HG03342 (cell line): ENCODE results near the gene PBX1.

Source experiments
- ATAC-seq: cut with Tn5 transposase; IDR thresholded peaks from one replicate; pipeline ENCODE4 v1.9.1; 2021; ENCODE audit warnings: mild to moderate bottlenecking, moderate library complexity; ENCODE audit not compliant: unreplicated experiment

The PBX1 gene

DNA sequence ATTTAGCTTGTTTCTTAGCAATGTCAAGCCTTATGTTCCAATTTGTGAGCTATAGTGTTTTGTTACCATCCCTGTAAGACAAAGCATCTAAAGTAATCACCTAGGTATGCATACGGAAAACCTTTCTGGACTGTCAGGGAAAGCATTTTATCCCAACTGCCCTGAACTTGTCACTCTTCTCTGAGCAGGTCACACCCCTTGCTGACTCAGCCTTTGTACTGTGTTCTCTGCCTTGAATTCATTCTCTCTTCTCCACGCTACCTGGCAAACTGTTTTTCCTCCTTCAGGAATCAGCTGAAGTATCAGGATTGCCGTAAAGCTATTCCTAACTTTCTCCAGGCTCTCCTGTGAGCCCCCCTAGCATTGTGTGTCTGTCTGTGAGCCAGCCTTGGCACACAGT is 54.2 kb downstream of the PBX1 start:
- no peak for ATAC-seq

DNA sequence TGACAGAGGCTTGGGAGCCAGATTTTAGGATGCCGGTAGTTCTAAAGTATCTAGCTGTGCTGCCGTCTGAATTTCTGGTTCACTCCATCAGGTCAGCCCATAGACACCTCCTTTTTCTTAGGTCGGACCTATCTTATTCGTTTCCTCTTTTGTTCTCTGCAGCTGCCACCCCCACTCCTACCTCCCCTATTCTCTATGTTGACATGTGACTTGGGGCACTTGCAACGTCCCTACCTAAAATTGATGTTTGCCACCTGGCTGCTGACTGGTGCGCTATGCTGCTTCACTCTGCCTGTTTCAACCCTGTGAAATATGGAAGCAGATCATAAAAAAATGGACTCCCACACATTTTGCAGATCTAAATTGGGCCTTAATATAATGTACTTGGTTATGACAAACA is 55.3 kb downstream of the PBX1 start:
- no peak for ATAC-seq

DNA sequence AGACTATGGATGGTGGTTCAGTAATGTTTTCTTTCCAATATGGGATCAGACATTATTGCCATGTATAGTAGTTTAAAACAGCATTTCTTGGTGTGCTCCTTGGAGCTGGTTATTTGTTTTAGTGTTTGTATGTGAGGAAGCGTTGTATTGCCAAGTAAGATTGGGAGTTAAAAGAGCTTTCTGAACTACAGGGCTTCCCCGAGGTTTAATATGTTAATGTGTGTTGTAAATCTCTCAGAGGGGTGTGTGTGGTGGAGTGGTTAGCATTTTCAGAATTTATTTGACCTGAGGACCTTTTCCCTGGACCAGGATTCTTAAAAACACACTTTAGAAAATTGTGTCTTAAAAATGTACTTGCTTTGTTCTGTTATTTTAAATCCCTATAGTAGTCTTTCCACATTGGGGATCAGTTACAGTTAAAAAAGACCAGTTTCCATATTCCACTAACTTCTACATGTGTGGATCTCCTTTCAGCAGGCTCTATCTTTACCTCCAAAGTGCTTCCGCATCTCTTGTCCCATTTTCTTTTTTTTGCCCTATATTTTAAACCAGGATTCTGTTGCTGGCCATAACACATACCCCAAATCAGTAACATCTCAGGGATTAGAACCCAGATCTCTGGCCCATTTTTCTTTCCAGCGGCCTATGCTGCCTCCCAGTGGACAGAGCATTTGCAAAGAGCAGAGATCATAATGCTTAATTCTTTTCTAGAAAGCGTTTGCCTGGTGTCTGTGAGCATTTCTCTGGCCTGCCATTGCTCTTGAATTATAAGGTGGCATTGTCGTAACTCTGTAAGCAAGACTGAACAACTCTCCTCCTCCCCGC is 58.6 kb downstream of the PBX1 start:
- no peak for ATAC-seq

DNA sequence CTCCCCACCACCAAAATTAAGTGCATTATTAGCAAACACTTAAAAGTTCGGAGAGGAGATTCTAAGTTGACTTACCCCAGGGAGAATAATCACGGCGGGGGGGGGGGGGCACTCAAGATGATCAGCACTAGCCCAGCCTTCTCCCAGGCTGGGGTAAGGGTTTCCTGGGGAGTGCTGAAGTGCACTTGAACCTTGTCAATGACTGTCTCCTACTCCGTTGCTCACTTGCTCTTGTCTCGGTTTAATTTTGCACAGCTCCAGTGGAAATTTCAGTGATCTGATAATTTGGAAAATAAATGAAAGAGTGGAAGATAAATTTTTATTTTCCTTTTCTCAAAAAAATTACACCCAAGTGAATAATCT is 59.2 kb downstream of the PBX1 start:
- no peak for ATAC-seq

DNA sequence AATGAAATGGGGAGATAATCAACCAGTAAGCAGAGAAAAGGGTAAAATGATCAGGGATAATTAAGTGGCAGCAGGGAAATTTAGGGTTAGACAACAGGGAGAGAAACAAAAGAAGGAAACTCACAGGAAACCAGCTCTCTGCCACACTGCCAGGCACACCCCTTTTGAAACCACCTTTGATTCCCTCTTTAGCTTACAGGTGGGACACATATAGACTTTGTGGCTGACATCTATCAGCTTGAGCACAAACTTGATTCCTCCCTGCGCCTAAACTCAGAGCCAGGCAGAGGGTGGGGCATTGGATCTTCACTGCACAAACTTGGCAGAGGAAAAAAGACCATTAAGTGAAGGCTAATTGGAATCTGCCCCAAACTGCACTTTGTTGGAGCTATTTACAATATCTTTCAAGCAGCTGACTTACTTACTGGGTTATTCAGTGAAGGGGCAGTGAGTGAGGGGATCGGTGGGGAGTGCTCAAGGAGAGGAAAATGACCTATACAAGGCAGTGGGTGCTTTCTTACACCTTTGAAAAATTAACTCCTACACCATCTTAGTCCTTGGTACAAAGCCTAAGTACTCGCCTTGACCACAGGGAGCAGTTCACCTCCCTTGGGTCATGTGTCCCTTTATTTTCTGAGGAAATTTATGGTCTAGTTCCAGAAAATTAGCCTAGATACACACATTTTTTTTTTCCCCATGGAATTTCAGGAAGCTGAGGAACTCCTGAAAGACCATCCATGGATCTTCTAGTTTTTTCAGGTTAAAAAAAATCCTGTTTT is 60.2 kb downstream of the PBX1 start:
- ATAC-seq: no peak

DNA sequence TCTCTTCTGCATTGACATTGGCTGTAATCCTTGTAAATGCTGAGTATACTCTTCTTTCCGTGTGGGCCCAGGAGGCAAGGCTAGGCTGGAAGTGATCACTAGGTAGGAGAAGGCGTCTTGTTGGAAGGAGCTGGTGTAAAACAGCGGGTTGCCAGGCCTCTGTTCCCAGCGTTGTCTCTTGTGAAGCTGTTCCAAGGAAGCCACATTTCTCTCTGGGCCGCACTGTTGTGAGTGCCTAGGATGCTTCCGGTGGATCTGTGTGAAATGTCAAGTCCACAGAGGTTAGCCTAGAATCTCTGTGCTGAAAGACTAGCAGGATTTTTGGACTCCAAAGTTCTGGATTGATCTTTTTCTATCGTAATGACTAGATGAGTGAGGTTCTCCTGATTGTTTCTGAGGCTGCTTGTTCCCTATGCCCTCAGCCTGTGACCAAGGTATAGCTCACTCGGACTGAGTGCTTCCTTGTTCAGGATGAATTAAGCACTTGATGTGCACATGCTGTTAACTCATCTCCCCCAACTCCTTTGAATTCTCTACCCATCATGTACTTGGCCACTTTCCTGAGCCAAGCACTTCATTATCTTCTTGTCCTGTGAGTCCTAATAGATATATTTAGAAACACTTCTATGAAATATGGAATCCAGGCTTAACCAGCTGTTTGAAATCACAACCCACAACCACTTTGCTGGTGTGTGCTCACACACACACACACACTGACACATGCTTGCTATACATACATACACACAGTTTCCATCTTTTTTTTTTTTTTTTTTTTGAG is 63.3 kb downstream of the PBX1 start:
- ATAC-seq: no peak

DNA sequence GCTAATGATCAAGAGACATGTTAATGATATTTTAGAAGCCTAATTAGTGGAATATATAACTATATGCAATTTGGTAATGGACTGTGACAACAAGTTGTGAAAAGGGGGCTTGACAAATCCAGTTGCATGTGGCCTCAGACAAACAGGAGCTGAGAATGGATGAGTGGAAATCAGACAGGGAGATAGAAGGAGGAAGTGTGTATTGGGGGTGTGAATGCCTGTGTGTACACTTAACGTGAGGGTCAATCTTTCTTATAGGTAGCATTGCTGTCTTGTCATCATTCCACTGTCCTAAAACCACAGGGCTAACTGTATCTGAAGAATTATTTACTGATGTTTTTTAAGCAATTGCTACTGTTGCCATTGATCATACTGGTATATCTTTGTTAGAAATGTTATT is 64.8 kb downstream of the PBX1 start:
- ATAC-seq: no peak

DNA sequence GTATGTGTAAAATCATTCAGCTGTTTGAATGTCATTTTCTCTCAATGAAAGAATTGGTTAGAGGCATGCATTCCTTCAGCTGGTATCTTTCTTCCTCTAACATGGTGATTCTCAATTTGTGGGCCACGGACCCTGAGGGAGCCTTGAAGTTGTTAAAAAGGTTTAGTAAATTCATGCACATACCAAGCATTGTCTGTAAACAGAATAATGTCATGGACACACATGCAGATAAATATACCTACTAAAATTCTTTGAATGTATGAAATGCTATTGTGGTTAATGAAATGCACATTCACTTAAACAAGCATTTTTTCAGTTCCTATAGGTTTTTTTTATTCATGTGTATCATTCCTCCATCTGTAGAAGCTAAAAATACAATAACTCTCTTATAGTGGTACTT is 65.4 kb downstream of the PBX1 start:
- ATAC-seq: no peak

DNA sequence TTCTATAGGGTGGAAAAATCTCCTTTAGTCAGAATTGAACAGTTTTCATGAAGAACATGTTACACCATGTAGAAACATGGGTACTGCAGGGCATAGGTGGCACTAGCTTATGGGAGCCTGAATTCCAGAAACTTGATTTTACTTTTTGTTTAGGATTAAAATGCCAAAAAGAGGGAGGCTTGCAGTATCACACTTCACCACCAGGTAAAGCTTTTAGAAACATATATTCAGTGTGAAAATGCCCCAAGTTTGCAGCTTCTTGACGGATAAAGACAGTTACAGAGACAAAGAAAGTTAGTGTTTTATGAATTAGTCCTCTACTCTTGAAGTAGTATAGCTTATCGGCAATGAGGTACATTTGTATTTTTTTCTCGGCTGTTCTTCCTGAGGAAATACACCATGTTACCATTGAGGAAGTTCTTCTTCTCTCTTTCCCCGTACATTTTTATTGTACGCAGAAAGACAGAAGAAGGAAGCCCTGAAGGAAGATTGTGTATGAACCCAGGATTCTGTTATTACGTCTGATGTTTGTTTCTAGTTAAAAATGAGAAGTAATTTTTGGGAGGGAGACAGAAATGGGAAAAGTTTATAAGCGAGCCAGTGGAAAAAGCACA is 66.1 kb downstream of the PBX1 start:
- ATAC-seq: no peak

DNA sequence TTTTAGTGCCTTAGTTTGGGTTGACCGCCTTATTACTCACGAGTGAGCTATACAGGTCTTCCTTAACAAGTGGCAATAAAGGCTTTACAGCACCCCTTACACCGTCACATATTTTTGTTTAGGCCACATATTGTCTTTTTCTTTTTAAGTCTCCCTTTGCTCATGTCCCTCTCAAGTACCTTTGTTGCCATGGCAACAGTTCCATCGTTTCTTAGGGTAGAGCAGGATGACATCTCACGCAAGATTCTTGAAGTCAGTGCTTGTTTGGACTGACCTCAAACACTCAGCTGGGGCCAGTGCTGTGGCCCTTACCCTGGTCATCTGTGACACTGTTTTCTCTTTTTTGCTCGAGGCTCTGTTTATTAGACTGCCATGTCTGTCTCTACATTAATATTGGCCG is 69.8 kb downstream of the PBX1 start:
- no peak for ATAC-seq

DNA sequence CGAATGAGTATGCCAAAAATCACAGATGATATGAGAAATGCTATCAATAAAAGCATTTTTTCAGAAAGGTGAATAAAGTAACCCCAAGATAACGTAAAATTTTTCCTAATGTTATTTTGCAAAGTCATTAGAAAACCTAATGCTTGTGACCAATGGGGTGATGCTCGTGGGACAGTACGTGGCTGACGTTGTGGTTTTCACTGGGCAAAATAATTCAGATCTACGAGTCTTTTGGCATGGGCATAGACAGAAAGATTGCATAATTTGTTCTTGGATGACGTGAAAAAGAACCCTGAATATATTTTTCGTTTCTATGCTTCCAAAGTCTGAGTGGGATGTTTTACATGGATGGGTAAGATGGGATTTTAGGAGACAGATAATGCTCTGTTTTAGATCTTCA is 71.0 kb downstream of the PBX1 start:
- ATAC-seq: no peak

DNA sequence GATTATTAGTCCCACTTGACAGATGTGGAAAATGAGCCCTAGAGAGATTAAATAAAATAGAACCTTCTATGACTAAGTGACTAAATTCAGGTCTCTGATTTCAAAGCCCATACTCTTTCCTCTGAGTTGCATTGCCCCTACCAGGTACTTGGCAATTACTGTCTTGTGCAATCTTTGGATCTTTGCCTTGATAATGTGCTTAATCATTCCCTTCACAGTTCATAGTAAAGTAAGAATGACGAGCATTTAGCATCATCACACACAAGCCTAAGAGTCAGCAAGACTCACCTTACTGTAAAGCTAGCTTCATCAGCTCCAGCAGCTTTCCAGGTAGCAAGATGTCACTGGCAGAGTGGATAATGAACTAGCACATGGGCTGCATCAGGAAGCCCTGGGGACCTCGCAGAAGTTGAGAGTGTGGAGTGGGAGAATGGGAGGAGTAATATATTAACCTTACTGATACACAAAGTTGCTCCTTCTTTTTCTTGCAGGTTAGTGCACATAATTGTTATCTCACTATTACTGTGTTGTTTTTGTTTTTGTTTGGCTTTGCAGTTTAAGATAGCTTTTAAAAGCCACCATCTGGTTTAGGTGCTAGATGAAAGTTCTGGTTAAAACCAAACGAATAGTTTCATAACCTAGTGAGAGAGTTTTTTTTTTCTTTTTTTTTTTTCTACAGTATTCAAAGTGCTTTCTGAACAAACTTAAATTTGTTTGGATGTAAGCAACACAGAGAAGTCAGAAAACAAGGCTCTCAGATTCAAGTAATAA is 71.8 kb downstream of the PBX1 start:
- no peak for ATAC-seq

DNA sequence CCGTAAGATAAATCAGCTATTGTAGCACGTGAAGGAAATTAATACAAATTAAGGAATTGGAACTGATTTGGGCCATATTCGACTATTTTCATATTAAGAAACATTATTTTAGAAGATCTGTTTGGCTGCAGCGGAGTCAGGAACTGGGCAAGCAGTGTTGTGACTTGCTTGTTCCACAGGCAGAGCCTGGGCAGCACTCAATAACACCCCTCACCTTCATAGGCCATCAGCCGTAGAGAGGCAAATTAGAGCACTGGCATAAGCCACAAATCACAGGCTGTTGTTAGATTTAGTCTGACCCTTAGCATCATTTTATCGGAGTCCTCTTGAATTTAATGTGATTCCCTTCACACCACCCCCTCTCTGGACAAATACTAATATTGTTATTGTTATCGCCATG is 72.8 kb downstream of the PBX1 start:
- no peak for ATAC-seq

DNA sequence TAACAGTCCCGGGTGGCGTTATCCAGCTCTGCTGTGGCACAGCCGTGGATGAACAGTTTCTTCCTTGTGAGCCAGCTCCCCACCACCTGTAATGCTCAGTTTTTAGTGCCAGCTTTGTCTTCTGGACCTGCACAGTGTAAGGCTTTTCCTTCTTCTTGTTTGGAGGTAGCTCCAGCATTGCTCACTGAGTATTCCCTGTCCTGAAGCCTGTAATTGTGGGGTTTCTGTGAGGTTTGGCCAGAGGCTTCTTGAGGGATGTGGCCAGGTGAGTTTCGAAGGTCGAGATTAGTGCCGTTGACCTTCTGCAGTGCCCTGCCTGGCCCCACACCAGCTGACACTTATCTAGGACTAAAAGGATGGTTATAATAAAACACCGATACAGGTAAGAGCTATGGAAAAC is 75.0 kb downstream of the PBX1 start:
- no peak for ATAC-seq

DNA sequence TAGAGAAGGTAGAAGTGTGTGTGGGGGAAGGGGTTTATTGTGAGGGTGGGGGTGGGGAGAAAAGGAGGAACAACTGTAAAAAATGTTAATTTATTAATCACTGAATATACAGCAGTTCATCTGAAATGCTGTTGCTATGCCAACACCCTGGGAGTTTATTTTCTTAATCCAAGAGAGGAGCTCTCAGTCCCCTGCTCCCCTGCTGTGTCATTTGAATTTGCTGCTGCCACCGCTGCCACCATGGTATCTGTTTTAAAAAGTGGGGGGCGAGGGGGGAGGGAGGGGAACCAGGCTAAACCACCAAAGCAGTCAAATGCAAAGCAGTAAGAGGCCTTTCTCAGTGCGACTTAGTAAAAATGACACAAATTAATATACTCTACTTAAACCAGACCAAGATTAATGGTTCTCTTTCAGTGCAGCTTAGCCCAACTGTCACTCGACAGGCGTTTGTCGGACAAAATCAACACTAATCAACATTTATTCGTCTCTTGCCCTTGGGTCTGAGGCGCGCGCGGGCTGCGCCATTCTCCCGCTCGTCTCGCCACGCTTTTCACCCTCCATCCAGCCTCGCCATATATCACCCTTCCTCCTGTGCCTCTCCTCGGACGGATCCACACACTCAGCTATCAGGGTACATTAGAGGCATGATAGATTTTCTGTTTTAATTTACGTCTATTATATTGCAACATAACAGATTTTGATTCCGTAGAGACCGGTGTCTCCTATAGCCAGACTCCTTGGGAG is 76.2 kb downstream of the PBX1 start:
- no peak for ATAC-seq

DNA sequence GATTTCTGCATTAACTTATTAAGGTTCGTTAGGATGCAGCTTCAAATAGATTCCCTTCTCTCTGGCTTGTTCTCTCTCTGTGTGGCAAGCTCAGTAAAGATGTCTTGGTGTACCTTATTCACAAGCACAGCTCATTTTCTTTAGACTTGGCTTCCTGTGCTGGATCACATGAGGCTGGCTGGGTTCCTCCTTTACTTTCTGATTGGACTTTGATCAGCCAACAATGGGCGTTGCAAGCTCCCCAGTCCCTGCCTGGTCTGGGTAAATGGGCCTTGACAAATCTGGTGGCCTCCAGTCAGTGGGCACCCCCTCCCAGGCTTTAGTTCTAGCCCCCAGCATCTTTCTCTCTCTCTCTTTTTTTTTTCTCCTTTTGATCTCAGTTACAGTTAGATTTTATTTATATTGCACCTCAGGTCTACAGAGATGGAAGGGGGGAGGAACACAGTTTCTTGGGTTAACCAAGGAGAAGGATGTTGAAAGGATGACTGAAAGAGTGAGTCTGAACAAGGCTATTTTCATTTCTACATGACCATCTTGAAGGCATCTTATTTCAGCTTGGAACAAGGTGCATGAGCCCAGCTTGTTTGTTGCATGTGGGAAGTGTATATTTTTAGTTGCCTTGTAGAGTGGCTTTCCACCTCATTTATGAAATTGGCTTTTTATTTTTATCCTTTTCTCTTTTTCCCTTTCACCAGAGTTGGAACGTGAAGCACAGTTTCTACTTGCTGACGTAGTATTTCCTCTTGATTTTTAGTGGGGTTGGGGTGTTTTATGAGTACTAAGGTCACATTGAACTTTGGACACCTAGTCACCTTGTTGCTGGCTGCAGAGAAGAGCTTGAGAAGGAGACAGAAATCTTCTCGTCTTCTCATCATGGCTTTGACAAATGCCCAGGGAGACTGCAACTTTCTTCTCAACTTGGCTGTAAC is 77.1 kb downstream of the PBX1 start:
- no peak for ATAC-seq

DNA sequence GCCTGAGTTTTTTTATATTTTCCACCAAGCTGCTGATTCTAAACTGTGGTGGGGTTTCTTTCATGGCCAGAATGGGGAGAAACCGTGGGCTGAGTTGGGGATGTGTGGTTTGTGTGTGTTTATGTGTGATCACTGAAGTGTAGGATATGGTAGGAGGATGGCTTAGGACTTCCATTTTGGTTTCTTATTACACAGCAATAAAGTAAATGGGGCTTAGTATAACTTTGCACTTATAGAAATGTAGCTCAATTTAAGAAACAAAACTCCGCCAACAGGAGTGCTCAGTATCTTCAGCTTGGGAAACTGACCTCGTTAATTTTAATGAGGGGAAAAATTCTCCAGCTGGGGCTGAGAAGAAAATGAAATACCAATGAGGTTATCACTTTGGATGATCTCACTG is 77.8 kb downstream of the PBX1 start:
- no peak for ATAC-seq

DNA sequence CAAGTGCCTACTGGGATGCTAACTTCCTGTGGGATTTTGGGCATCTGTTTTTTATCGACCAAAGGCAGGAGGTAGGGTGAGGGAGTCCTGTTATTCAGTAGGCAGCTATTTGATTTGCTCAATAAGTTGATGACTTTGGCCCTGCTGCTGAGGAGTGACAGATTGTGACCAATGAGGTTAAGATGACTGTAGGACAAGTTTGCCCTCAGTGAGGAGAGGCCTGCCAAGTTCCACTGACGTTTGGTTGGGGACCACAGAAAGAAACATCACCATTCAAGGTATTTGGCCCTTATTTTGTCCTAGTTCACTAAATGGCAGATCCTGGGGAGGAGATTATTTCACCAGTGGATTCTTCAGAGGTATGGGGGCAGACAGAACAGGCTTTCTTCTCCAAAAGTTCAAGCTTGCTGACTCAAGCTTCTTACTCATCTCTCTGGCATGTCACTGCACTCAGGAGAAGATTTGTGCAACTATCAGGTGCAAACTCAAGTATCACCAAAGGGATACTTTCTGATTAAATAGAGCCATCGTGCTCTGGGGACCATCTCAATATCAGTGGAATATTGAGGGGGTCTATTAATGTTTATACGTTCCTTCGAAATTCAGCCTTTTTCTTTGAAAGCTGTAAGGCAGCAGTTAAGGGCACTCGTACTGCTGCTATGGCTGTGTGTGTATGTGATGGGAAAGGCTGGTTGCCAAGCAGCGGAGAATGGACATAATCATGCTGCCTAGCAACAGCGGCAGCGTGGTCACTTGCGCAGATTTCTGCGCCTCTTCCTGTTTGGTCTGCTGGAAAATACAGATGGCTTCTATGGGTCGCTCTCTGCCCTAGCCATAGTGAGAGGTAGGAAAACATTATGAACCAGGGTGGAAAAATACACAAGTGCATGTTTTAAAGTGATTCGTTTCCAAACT is 78.7 kb downstream of the PBX1 start:
- no peak for ATAC-seq
